Measurements from ENCODE around the gene LCK. TPM values are rescaled to one million over a fixed set of nuclear protein-coding genes. Genes with fewer than 3 reads are reported as not detected.

LCK gene
- total RNA-seq, 1 donor from 2014 or later = not detected

DNA sequence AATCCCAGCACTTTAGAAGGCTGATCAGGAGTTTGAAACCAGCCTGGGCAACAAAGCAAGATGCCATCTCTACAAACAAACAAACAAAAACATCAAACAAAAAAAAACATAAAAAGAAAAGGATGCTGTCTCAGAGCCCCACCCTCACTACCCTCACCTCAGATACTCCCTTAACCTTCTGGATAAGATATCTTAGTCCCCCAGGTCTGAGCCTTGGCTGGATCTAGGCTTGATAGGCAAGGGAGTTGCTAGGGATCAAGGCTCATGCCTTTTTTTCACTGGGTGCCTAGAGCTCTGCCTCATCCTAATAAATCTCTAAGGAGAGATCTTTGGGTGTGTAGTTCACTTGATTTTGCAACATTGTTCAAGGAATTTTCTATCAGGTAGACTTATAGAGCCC lies 48.3 kb downstream of the LCK start:
- Mint-ChIP-seq H3K4me3 (no peak overlapping the region), H3K27me3 (no peaks in the 10 kb centered on the region), H3K36me3 (peaks cover 21% of the 10 kb centered on the region), H3K4me1 (ENCODE audit: unreplicated experiment) (peaks cover 12% of the 10 kb centered on the region), H3K9me3 (peaks cover 4% of the 10 kb centered on the region), H3K27ac (no peak overlapping the region)
- TF ChIP-seq CTCF (conservative IDR thresholded peaks at IDR 0.05) = no peak
- DNase-seq (ENCODE audit: extremely low spot score, unreplicated experiment) = no peak

- no peak overlapping the region for H3K27ac Mint-ChIP-seq
- H3K27me3 Mint-ChIP-seq = no peaks in the 10 kb centered on the region
- no peak for TF ChIP-seq CTCF (conservative IDR thresholded peaks at IDR 0.05)
- H3K4me3 Mint-ChIP-seq = no peak overlapping the region
- H3K4me1 Mint-ChIP-seq (ENCODE audit: unreplicated experiment) = peaks cover 7% of the 10 kb centered on the region
- H3K36me3 Mint-ChIP-seq = peaks cover 31% of the 10 kb centered on the region
- peaks cover 4% of the 10 kb centered on the region for H3K9me3 Mint-ChIP-seq
- no peak for DNase-seq (ENCODE audit: extremely low spot score, unreplicated experiment)
These were observed 52.3 kb downstream of the LCK start for GRCh38 chr1:32303358-32303757.

DNA sequence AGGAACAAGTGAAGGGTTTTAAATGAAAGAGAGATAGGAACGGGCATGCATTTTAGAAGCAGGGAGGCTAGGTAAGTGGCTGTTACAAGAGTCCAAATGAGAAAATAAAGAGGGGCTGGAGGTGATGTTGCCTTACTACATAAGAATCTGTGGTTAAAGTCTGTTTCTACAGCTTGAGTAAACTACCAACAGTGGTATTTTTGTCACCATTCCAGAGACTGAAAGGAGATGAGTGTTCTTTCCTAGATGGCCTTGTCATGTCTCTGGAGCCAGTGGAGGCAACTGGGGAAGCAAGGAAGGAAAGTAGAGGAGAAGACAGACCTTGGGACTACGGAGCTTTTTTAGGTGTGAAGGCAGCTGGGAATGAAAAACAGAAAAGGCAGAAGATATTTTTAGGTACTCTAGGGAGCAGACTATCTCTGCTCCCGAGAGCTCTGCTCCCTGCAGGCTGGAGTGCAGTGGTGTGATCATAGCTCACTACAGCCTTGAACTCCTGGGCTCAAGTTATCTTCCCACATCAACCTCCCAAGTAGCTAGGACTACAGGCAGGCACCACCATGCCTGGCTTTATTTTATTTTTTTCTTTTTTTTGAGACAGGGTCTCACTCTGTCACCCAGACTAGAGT lies 53.0 kb downstream of the LCK start:
- H3K4me3 Mint-ChIP-seq = no peak overlapping the region
- peaks cover 7% of the 10 kb centered on the region for H3K4me1 Mint-ChIP-seq (ENCODE audit: unreplicated experiment)
- no peak for TF ChIP-seq CTCF (conservative IDR thresholded peaks at IDR 0.05)
- no peaks in the 10 kb centered on the region for H3K27me3 Mint-ChIP-seq
- peaks cover 31% of the 10 kb centered on the region for H3K36me3 Mint-ChIP-seq
- DNase-seq (ENCODE audit: extremely low spot score, unreplicated experiment) = no peak
- no peak overlapping the region for H3K27ac Mint-ChIP-seq
- peaks cover 4% of the 10 kb centered on the region for H3K9me3 Mint-ChIP-seq

DNA sequence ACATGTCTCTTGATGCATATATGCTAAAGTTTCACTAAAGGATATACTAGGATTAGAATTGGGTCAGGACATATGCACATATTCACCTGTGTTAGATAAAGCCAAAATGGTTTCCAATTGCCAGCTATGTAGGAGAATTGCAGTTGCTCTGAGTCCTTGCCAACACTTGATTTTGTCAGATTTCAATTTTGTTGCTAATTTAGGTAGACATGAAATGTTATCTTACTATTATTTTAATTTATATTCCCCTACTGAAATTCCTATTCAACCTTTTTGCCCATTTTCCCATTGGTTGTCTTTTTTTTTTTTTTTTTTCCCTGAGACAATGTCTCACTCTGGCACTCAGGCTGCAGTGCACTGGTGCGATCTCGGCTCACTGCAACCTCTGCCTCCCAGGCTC lies 54.2 kb downstream of the LCK start:
- Mint-ChIP-seq H3K4me3 (no peak overlapping the region), H3K9me3 (peaks cover 4% of the 10 kb centered on the region), H3K27ac (no peak overlapping the region), H3K27me3 (no peaks in the 10 kb centered on the region), H3K4me1 (ENCODE audit: unreplicated experiment) (peaks cover 14% of the 10 kb centered on the region), H3K36me3 (peaks cover 31% of the 10 kb centered on the region)
- no peak for DNase-seq (ENCODE audit: extremely low spot score, unreplicated experiment)
- no peak for TF ChIP-seq CTCF (conservative IDR thresholded peaks at IDR 0.05)

DNA sequence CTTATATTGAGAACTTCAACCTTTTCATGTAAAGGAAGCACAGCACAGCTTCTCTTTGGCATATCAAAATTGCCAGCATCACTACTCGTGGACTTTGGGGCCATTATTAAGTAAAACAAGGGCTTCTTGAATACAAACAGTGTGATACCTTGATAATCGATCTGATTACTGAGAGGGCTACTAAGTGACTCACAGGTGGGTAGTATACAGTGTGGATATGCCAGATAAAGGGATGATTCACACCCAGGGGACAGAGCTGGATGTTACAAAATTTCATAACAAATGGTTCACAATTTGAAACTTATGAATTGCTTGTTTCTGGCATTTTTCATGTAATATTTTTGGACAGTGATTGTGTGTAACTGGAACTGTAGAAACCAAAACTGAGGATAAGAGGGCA lies 56.3 kb downstream of the LCK start:
- no peak for TF ChIP-seq CTCF (conservative IDR thresholded peaks at IDR 0.05)
- no peak overlapping the region for H3K4me3 Mint-ChIP-seq
- H3K27ac Mint-ChIP-seq = peak overlapping the region; percentile 7
- H3K27me3 Mint-ChIP-seq = no peaks in the 10 kb centered on the region
- no peak for DNase-seq (ENCODE audit: extremely low spot score, unreplicated experiment)
- peaks cover 22% of the 10 kb centered on the region for H3K36me3 Mint-ChIP-seq
- peaks cover 4% of the 10 kb centered on the region for H3K9me3 Mint-ChIP-seq
- peaks cover 27% of the 10 kb centered on the region for H3K4me1 Mint-ChIP-seq (ENCODE audit: unreplicated experiment)

DNA sequence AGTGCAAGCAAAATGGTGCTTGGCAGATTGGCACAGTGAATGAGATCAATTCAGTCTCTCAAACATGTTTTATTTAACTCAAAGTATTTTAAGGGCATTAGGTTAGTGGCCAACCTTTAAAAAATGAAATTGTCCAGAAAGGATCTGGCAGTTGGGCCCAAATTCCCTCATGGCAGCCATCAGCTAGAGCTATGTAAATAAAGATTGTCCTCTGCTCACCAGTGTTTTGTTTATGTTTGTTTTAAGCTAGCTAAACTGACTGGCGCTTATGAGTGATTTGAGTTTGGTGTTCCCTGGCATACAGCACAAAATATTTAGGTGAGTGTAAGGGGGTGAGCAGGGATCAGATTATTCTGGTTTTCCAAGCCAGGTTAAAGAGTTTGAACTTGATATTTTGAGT lies 58.9 kb downstream of the LCK start:
- no peaks in the 10 kb centered on the region for H3K9me3 Mint-ChIP-seq
- no peak overlapping the region for H3K27ac Mint-ChIP-seq
- peaks cover 27% of the 10 kb centered on the region for H3K4me1 Mint-ChIP-seq (ENCODE audit: unreplicated experiment)
- DNase-seq (ENCODE audit: extremely low spot score, unreplicated experiment) = no peak
- H3K4me3 Mint-ChIP-seq = no peak overlapping the region
- peaks cover 15% of the 10 kb centered on the region for H3K36me3 Mint-ChIP-seq
- TF ChIP-seq CTCF (conservative IDR thresholded peaks at IDR 0.05) = no peak
- H3K27me3 Mint-ChIP-seq = no peaks in the 10 kb centered on the region
